HCT116 (cell line): ENCODE data around the gene GALK1.

Experiments used
- CEBPB ChIP-seq: IDR thresholded peaks from 2 replicates; pipeline ENCODE4 v1.6.1; 2012; ENCODE audit warnings: low read depth
- CTCF ChIP-seq, 3 experiments: fragments of 200-600 bp in 1 of 3; sonication (generic) in 1 of 3; IDR thresholded peaks in 2 of 3; conservative IDR thresholded peaks in 1 of 3; 2 replicates each; pipeline ENCODE4 v1.5.1; 2012 to 2017; ENCODE audit warnings: low read depth in 2 of 3, low read length in 2 of 3, antibody characterized with exemption in 1 of 3, borderline replicate concordance in 1 of 3, control low read depth in 1 of 3, mild to moderate bottlenecking in 1 of 3, mixed read lengths in 1 of 3, mixed run types in 1 of 3, moderate library complexity in 1 of 3; ENCODE audit not compliant: insufficient read depth in 1 of 3
- EZH2phosphoT487 ChIP-seq: fragments of 200-600 bp; IDR thresholded peaks from 2 replicates; pipeline ENCODE4 v1.6.1; 2018; ENCODE audit warnings: antibody characterized with exemption, borderline replicate concordance
- POLR2A ChIP-seq: IDR thresholded peaks from 2 replicates; pipeline ENCODE4 v1.7.0; 2011; ENCODE audit warnings: borderline replicate concordance; ENCODE audit not compliant: insufficient read depth, insufficient read length; ENCODE audit errors: extremely low read depth
- POLR2AphosphoS5 ChIP-seq: IDR thresholded peaks from 2 replicates; pipeline ENCODE4 v1.6.1; 2011; ENCODE audit warnings: mild to moderate bottlenecking, low read depth, low read length, moderate library complexity
- TF ChIP-seq, protein P1 (sequence below): IDR thresholded peaks from 2 replicates; pipeline ENCODE4 v1.6.1; 2011; ENCODE audit warnings: mild to moderate bottlenecking, low read length, moderate library complexity; ENCODE audit not compliant: insufficient replicate concordance; ENCODE audit errors: extremely low read depth

DNA sequence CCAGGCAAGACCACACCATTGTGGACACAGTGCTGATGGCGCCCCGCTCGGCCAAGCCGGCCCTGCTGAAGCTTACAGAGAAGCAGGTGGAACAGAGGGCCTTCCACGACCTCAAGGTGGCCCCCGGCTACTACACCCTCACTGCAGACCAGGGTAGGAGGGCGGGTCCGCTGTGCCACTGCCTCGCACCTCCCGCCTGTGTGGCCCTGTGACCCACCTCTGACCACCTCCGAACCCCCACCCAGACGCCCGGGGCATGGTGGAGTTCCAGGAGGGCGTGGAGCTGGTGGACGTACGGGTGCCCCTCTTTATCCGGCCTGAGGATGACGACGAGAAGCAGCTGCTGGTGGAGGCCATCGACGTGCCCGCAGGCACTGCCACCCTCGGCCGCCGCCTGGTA, 22.7 kb downstream of the GALK1 start:
- no peak for TF ChIP-seq CTCF (IDR thresholded peaks at IDR 0.05 in 2 of 3, conservative IDR thresholded peaks at IDR 0.05 in 1 of 3; ENCODE audit: borderline replicate concordance in 1 of 3, insufficient read depth in 1 of 3, low read depth in 2 of 3, low read length in 2 of 3)
- no peak for TF ChIP-seq CEBPB
- TF ChIP-seq EZH2phosphoT487, result no peak
- no peak for TF ChIP-seq POLR2A
- TF ChIP-seq, protein P1, sequence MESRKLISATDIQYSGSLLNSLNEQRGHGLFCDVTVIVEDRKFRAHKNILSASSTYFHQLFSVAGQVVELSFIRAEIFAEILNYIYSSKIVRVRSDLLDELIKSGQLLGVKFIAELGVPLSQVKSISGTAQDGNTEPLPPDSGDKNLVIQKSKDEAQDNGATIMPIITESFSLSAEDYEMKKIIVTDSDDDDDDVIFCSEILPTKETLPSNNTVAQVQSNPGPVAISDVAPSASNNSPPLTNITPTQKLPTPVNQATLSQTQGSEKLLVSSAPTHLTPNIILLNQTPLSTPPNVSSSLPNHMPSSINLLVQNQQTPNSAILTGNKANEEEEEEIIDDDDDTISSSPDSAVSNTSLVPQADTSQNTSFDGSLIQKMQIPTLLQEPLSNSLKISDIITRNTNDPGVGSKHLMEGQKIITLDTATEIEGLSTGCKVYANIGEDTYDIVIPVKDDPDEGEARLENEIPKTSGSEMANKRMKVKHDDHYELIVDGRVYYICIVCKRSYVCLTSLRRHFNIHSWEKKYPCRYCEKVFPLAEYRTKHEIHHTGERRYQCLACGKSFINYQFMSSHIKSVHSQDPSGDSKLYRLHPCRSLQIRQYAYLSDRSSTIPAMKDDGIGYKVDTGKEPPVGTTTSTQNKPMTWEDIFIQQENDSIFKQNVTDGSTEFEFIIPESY, result no peak
- no peak for TF ChIP-seq POLR2AphosphoS5
